SU-DHL-6 (cell line): ENCODE measurements around the gene ZNF565.
"Not testable (repeated sequence)": the region's sequence is repeated elsewhere in the genome, so short reads cannot be mapped to it uniquely, and the experiment has no call there.

Experiments used
- H2AFZ ChIP-seq: fragments of 200-600 bp; sonication (generic); 2 replicates; pipeline ENCODE4 v1.6.1; 2014; ENCODE audit warnings: low read depth, mild to moderate bottlenecking, moderate library complexity, mixed read lengths, antibody characterized with exemption, low read length; ENCODE audit not compliant: severe bottlenecking
- H3F3A ChIP-seq: fragments of 200-600 bp; shearing (Covaris generic); 2 replicates; pipeline ENCODE4 v1.6.0; 2016; ENCODE audit warnings: antibody characterized with exemption, mild to moderate bottlenecking; ENCODE audit not compliant: insufficient read depth
- H3K27ac ChIP-seq: fragments of 200-600 bp; sonication (generic); 2 replicates; pipeline ENCODE4 v1.5.1; 2016; ENCODE audit warnings: low read depth, mild to moderate bottlenecking, low read length, moderate library complexity, mixed read lengths
- H3K27me3 ChIP-seq: fragments of 200-600 bp; sonication (generic), shearing (Covaris generic); 2 replicates; pipeline ENCODE4 v1.6.0; 2014; ENCODE audit warnings: mild to moderate bottlenecking, low read length
- H3K36me3 ChIP-seq: fragments of 200-600 bp; sonication (generic); 2 replicates; pipeline ENCODE4 v1.6.1; 2014; ENCODE audit warnings: mild to moderate bottlenecking, low read length, mixed read lengths
- H3K4me2 ChIP-seq: fragments of 300-600, 200-600 bp; shearing (Covaris generic), sonication (generic); 2 replicates; pipeline ENCODE4 v1.6.0; 2014; ENCODE audit warnings: low read length, low read depth, mild to moderate bottlenecking; ENCODE audit not compliant: poor library complexity, severe bottlenecking
- H3K4me3 ChIP-seq: fragments of 200-600 bp; sonication (generic); 2 replicates; pipeline ENCODE4 v1.5.1; 2014; ENCODE audit warnings: antibody characterized with exemption, low read length, mild to moderate bottlenecking, mixed read lengths; ENCODE audit not compliant: insufficient read depth, poor library complexity, severe bottlenecking
- H3K79me2 ChIP-seq: fragments of 200-600 bp; sonication (generic); 2 replicates; pipeline ENCODE4 v1.6.1; 2014; ENCODE audit warnings: mild to moderate bottlenecking, low read length, moderate library complexity; ENCODE audit not compliant: insufficient read depth
- H3K9ac ChIP-seq: fragments of 200-600 bp; sonication (generic); 2 replicates; pipeline ENCODE4 v1.7.0; 2014; ENCODE audit warnings: mild to moderate bottlenecking, low read length
- H3K9me2 ChIP-seq: fragments of 200-600 bp; sonication (generic); replicated peaks from 2 replicates; pipeline ENCODE4 v1.6.1; 2014; ENCODE audit warnings: low read length; ENCODE audit not compliant: insufficient read depth
- H3K9me3 ChIP-seq: fragments of 200-600 bp; sonication (generic); 2 replicates; pipeline ENCODE4 v1.6.1; 2014; ENCODE audit warnings: low read length, mixed read lengths; ENCODE audit not compliant: insufficient read depth
- H4K20me1 ChIP-seq: fragments of 200-600 bp; sonication (generic); 2 replicates; pipeline ENCODE4 v1.6.1; 2014; ENCODE audit warnings: low read depth, mild to moderate bottlenecking, antibody characterized with exemption, low read length, moderate library complexity, mixed read lengths
- CTCF ChIP-seq: fragments of 200-600 bp; sonication (generic); IDR thresholded peaks from one replicate; pipeline ENCODE4 v1.5.1; 2017; ENCODE audit warnings: antibody characterized with exemption, mild to moderate bottlenecking, low read length, moderate library complexity; ENCODE audit not compliant: insufficient read depth, poor library complexity, severe bottlenecking
- EZH2phosphoT487 ChIP-seq: fragments of 200-600 bp; sonication (generic), shearing (Covaris generic); conservative IDR thresholded peaks from 2 replicates; pipeline ENCODE4 v1.6.1; 2018; ENCODE audit warnings: mild to moderate bottlenecking, antibody characterized with exemption, low read length, moderate library complexity, mixed read lengths

Gene ZNF565

DNA sequence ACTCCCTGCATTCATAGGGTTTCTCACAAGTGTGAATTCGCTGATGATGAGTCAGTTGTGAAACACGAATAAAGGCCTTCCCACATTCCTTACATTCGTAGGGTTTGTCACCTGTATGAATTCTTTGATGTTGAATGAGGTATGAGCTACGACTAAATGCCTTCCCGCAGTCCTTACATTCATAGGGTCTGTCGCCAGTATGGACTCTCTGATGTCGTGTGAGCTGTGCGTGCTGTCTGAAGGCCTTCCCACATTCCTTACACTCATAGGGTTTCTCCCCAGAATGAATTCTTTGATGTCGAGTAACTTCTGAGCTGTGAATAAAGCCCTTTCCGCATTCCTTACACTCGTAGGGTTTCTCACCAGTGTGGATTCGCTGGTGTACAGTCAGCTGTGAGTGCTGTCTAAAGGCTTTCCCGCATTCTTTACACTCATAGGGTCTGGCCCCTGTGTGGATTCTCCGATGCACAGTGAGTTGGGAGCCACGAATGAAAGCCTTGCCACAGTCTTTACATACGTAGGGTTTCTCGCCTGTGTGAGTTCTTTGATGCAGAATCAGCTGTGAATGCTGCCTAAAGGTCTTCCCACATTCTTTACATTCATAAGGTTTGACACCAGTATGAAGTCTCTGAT lies 31.7 kb downstream of the ZNF565 start:
- no peak overlapping the region for H3K4me3 ChIP-seq
- no peaks in the 10 kb centered on the region for H3K79me2 ChIP-seq
- no peaks in the 10 kb centered on the region for H3K36me3 ChIP-seq
- TF ChIP-seq CTCF (no peak), EZH2phosphoT487 (no peak)
- no peak overlapping the region for H3K4me2 ChIP-seq
- no peaks in the 10 kb centered on the region for H4K20me1 ChIP-seq
- H3K9me3 ChIP-seq, result no peaks in the 10 kb centered on the region
- no peaks in the 10 kb centered on the region for H3K27me3 ChIP-seq
- H3K27ac ChIP-seq, result no peak overlapping the region
- H3F3A ChIP-seq, result no peaks in the 10 kb centered on the region
- no peaks in the 10 kb centered on the region for H3K9me2 ChIP-seq
- H2AFZ ChIP-seq, result no peak overlapping the region
- H3K9ac ChIP-seq, result no peak overlapping the region

DNA sequence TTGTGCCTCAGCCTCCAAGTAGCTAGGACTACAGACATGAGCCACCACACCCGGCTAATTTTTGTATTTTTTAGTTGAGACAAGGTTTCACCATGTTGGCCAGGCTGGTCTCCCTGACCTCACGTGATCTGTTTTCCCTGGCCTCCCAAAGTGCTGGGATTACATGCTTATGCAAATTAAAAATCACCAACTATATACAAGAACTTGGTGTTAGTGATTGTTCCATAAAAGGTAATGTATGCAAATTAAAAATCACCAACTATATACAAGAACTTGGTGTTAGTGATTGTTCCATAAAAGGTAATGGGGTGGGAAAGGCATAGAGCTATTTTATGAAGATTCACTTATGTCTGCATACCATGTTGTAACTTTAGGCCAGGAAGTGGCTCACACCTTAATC lies 35.4 kb downstream of the ZNF565 start:
- H3K9me3 ChIP-seq, H3K9me2 ChIP-seq, H3F3A ChIP-seq, H3K79me2 ChIP-seq, H3K4me3 ChIP-seq, H3K27me3 ChIP-seq, H4K20me1 ChIP-seq, H3K4me2 ChIP-seq, H3K36me3 ChIP-seq, H3K9ac ChIP-seq, H3K27ac ChIP-seq, H2AFZ ChIP-seq: not testable (repeated sequence)

GRCh38 chr19:36173846-36174245 lies 40.6 kb downstream of the ZNF565 start:
- not testable (repeated sequence) for H3K4me3 ChIP-seq, H3K79me2 ChIP-seq, H3K27me3 ChIP-seq, H3K4me2 ChIP-seq, H3K9ac ChIP-seq, H3K9me2 ChIP-seq, H3F3A ChIP-seq, H3K36me3 ChIP-seq, H4K20me1 ChIP-seq, H3K27ac ChIP-seq, H2AFZ ChIP-seq, H3K9me3 ChIP-seq

GRCh38 chr19:36172852-36173251 lies 41.6 kb downstream of the ZNF565 start:
- H3K9me2 ChIP-seq, result no peaks in the 10 kb centered on the region
- H3K9me3 ChIP-seq, result no peaks in the 10 kb centered on the region
- H3K4me3 ChIP-seq, result no peak overlapping the region
- no peak overlapping the region for H2AFZ ChIP-seq
- H3K27ac ChIP-seq, result no peak overlapping the region
- no peak overlapping the region for H3K4me2 ChIP-seq
- no peaks in the 10 kb centered on the region for H3K36me3 ChIP-seq
- no peaks in the 10 kb centered on the region for H4K20me1 ChIP-seq
- TF ChIP-seq EZH2phosphoT487, result no peak
- no peaks in the 10 kb centered on the region for H3K79me2 ChIP-seq
- H3K9ac ChIP-seq, result no peak overlapping the region
- H3K27me3 ChIP-seq, result no peaks in the 10 kb centered on the region
- H3F3A ChIP-seq, result no peaks in the 10 kb centered on the region

DNA sequence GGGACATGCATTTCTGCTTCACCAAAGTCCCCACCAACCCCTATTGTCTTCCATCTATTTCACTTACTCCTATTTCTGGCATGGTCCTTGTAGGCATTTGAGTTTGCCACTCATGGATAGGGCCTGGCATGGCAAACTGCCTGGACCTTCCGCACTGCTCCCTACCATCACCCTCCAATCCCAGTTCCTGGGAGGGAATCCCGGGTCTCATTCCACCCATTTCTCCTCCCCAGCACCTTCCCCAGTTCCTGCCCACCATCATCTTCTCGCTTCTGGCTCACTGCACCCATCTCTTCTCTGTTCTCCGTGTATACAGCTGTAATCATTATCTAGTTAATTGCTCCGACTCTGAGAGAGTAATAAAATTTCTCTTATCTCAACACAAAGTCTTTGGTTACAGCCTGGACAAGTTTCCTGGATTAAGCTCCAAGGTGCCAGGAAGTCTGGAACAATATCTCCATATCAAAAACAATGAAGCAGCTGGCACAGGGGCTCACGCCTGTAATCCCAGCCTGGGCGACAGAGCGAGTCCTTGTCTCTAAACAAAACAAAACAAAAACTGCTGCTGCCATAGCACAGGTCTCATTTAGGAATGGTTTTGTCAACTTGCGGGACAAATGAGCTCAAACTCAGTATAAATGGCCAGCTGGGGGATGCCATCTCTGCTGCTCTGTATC lies 45.2 kb downstream of the ZNF565 start:
- Histone ChIP-seq H3K27ac (no peak overlapping the region), H3K4me3 (no peak overlapping the region)
- no peak for TF ChIP-seq EZH2phosphoT487
- TF ChIP-seq CTCF, result no peak

More for the DNA sequence above, 45.2 kb downstream of the ZNF565 start:
- H3K4me2 ChIP-seq, result no peak overlapping the region
- no peaks in the 10 kb centered on the region for H3K79me2 ChIP-seq
- H3K9ac ChIP-seq, result no peak overlapping the region
- H3K36me3 ChIP-seq, result no peaks in the 10 kb centered on the region
- no peaks in the 10 kb centered on the region for H3K9me3 ChIP-seq
- no peaks in the 10 kb centered on the region for H3K9me2 ChIP-seq
- no peaks in the 10 kb centered on the region for H3F3A ChIP-seq
- H2AFZ ChIP-seq, result no peak overlapping the region
- no peaks in the 10 kb centered on the region for H3K27me3 ChIP-seq
- no peaks in the 10 kb centered on the region for H4K20me1 ChIP-seq
